HEK293 (cell line): ENCODE data around the gene HS1BP3.

Experiments used
- CTCF ChIA-PET: fragments of 350-600 bp; formaldehyde crosslinking; extraction: SDS; loops from one replicate; lab custom pipeline; 2021; ENCODE audit warnings: antibody characterized with exemption; lab: Yijun Ruan, JAX
- POLR2A ChIA-PET: fragments of 300-600 bp; formaldehyde crosslinking; extraction: SDS; loops from one replicate; lab custom pipeline; 2020; ENCODE audit warnings: antibody characterized with exemption, inconsistent platforms; lab: Yijun Ruan, JAX
- H3K27ac ChIP-seq: fragments of 200-500 bp; sonication (Bioruptor generic); 2 replicates; pipeline ENCODE4 v1.5.1; 2014; ENCODE audit warnings: low read depth, low read length, control low read depth, inconsistent platforms; ENCODE audit errors: extremely low read depth
- H3K36me3 ChIP-seq, 2 experiments: fragments of 200-500 bp in 1 of 2; sonication (Bioruptor generic) in 1 of 2; 1 replicate in 1 of 2; 2 replicates in 1 of 2; pipeline ENCODE4 v1.5.1; 2014 to 2017; ENCODE audit warnings: inconsistent platforms in 2 of 2, low read length in 2 of 2; ENCODE audit not compliant: control insufficient read depth in 2 of 2, insufficient read depth in 1 of 2
- H3K4me1 ChIP-seq: fragments of 200-500 bp; sonication (Bioruptor generic); 2 replicates; pipeline ENCODE4 v1.5.1; 2014; ENCODE audit warnings: mild to moderate bottlenecking, low read length, inconsistent platforms; ENCODE audit not compliant: control insufficient read depth, insufficient read depth
- H3K4me3 ChIP-seq: 2 replicates; pipeline ENCODE4 v1.5.1; 2011; ENCODE audit warnings: low read depth, mild to moderate bottlenecking, control low read depth, low read length, moderate library complexity
- H3K9me3 ChIP-seq: fragments of 200-500 bp; sonication (Bioruptor generic); 2 replicates; pipeline ENCODE4 v1.5.1; 2014; ENCODE audit warnings: low read depth, low read length, inconsistent platforms; ENCODE audit not compliant: control insufficient read depth, insufficient read depth
- BCL11A ChIP-seq: fragments of 450-650 bp; formaldehyde crosslinking; IDR thresholded peaks from 2 replicates; pipeline ENCODE4 v1.5.1; 2016; ENCODE audit warnings: low read depth, missing biosample characterization, missing genetic modification characterization
- BCL11B ChIP-seq: fragments of 450-650 bp; formaldehyde crosslinking; IDR thresholded peaks from 2 replicates; pipeline ENCODE4 v1.5.1; 2016; ENCODE audit warnings: low read depth, missing biosample characterization, missing genetic modification characterization
- ELK4 ChIP-seq: IDR thresholded peaks from 2 replicates; pipeline ENCODE4 v1.6.1; 2011; ENCODE audit warnings: mild to moderate bottlenecking, low read depth, low read length, borderline replicate concordance
- KLF16 ChIP-seq: fragments of 450-650 bp; formaldehyde crosslinking; IDR thresholded peaks from 2 replicates; pipeline ENCODE4 v1.5.1; 2017; ENCODE audit warnings: missing biosample characterization, missing genetic modification characterization
- SCRT2 ChIP-seq: fragments of 450-650 bp; formaldehyde crosslinking; IDR thresholded peaks from 2 replicates; pipeline ENCODE4 v1.5.1; 2016; ENCODE audit warnings: missing biosample characterization, missing genetic modification characterization
- SP7 ChIP-seq: fragments of 450-650 bp; formaldehyde crosslinking; IDR thresholded peaks from 2 replicates; pipeline ENCODE4 v1.5.1; 2016; ENCODE audit warnings: missing biosample characterization, missing genetic modification characterization
- ZBTB20 ChIP-seq: fragments of 450-650 bp; formaldehyde crosslinking; IDR thresholded peaks from 2 replicates; pipeline ENCODE4 v1.5.1; 2016; ENCODE audit warnings: missing biosample characterization, missing genetic modification characterization
- ZBTB7A ChIP-seq: fragments of 450-650 bp; formaldehyde crosslinking; IDR thresholded peaks from 2 replicates; pipeline ENCODE4 v1.5.1; 2016; ENCODE audit warnings: low read depth, missing biosample characterization, missing genetic modification characterization
- ZIC2 ChIP-seq: fragments of 450-650 bp; formaldehyde crosslinking; IDR thresholded peaks from 2 replicates; pipeline ENCODE4 v1.5.1; 2016; ENCODE audit warnings: missing biosample characterization, missing genetic modification characterization
- ZNF10 ChIP-seq: fragments of 450-650 bp; formaldehyde crosslinking; IDR thresholded peaks from 2 replicates; pipeline ENCODE4 v1.5.1; 2017; ENCODE audit warnings: missing biosample characterization, missing genetic modification characterization
- ZNF114 ChIP-seq: fragments of 450-650 bp; formaldehyde crosslinking; IDR thresholded peaks from 2 replicates; pipeline ENCODE4 v1.5.0; 2017; ENCODE audit warnings: missing biosample characterization, missing genetic modification characterization
- ZNF18 ChIP-seq: fragments of 450-650 bp; formaldehyde crosslinking; IDR thresholded peaks from 2 replicates; pipeline ENCODE4 v1.5.1; 2016; ENCODE audit warnings: missing biosample characterization, missing genetic modification characterization
- ZNF184 ChIP-seq: fragments of 450-650 bp; IDR thresholded peaks from 2 replicates; pipeline ENCODE4 v1.5.1; 2018; ENCODE audit warnings: missing biosample characterization, mild to moderate bottlenecking, missing genetic modification characterization
- ZNF2 ChIP-seq: fragments of 450-650 bp; formaldehyde crosslinking; IDR thresholded peaks from 2 replicates; pipeline ENCODE4 v1.5.1; 2016; ENCODE audit warnings: missing biosample characterization, missing genetic modification characterization
- ZNF214 ChIP-seq: fragments of 450-650 bp; formaldehyde crosslinking; IDR thresholded peaks from 2 replicates; pipeline ENCODE4 v1.5.1; 2017; ENCODE audit warnings: missing biosample characterization, mild to moderate bottlenecking, missing genetic modification characterization, borderline replicate concordance
- ZNF324 ChIP-seq: fragments of 450-650 bp; formaldehyde crosslinking; IDR thresholded peaks from 2 replicates; pipeline ENCODE4 v1.5.1; 2016; ENCODE audit warnings: missing biosample characterization, missing genetic modification characterization
- ZNF341 ChIP-seq: fragments of 450-650 bp; formaldehyde crosslinking; IDR thresholded peaks from 2 replicates; pipeline ENCODE4; 2016; ENCODE audit warnings: low read depth, missing biosample characterization, missing genetic modification characterization
- ZNF394 ChIP-seq: fragments of 450-650 bp; formaldehyde crosslinking; IDR thresholded peaks from 2 replicates; pipeline ENCODE4 v1.5.1; 2016; ENCODE audit warnings: missing biosample characterization, missing genetic modification characterization, mild to moderate bottlenecking, moderate library complexity, borderline replicate concordance
- ZNF510 ChIP-seq: fragments of 450-650 bp; formaldehyde crosslinking; IDR thresholded peaks from 2 replicates; pipeline ENCODE4 v1.5.1; 2018; ENCODE audit warnings: mild to moderate bottlenecking, missing genetic modification characterization, missing biosample characterization; ENCODE audit not compliant: insufficient replicate concordance
- ZNF514 ChIP-seq: fragments of 450-650 bp; formaldehyde crosslinking; IDR thresholded peaks from 2 replicates; pipeline ENCODE4 v1.5.1; 2016; ENCODE audit warnings: missing biosample characterization, missing genetic modification characterization
- ZNF621 ChIP-seq: fragments of 450-650 bp; formaldehyde crosslinking; IDR thresholded peaks from 2 replicates; pipeline ENCODE4 v1.5.1; 2017; ENCODE audit warnings: missing biosample characterization, missing genetic modification characterization
- ZNF624 ChIP-seq: fragments of 450-650 bp; formaldehyde crosslinking; IDR thresholded peaks from 2 replicates; pipeline ENCODE4 v1.5.1; 2017; ENCODE audit warnings: missing biosample characterization, missing genetic modification characterization
- ZNF658 ChIP-seq: fragments of 450-650 bp; formaldehyde crosslinking; IDR thresholded peaks from 2 replicates; pipeline ENCODE4; 2016; ENCODE audit warnings: missing biosample characterization, missing genetic modification characterization
- ZNF768 ChIP-seq: fragments of 450-650 bp; formaldehyde crosslinking; IDR thresholded peaks from 2 replicates; pipeline ENCODE4 v1.5.1; 2018; ENCODE audit warnings: missing biosample characterization, mild to moderate bottlenecking, missing genetic modification characterization
- ZSCAN30 ChIP-seq: fragments of 450-650 bp; IDR thresholded peaks from 2 replicates; pipeline ENCODE4 v1.5.1; 2018; ENCODE audit warnings: missing biosample characterization, mild to moderate bottlenecking, missing genetic modification characterization, moderate library complexity

HS1BP3 gene

GRCh38 chr2:20616341-20616871 is 34.5 kb downstream of the HS1BP3 start:
- no peak overlapping the region for H3K27ac ChIP-seq
- no peak overlapping the region for H3K4me3 ChIP-seq
- no peaks in the 10 kb centered on the region for H3K9me3 ChIP-seq
- TF ChIP-seq ZNF10 (tag by site-specific recombination) (no peak), ZNF2 (tag by site-specific recombination) (no peak), ZNF18 (tag by site-specific recombination) (no peak), ZNF768 (no peak), ELK4 (no peak), ZNF514 (no peak), BCL11A (tag by site-specific recombination) (no peak), SP7 (no peak), ZSCAN30 (tag by site-specific recombination) (no peak), BCL11B (tag by site-specific recombination) (no peak), ZBTB20 (tag by site-specific recombination) (no peak), ZNF624 (no peak)
- peaks cover 7% of the 10 kb centered on the region; the same call in 1 of the 2 replicates for H3K4me1 ChIP-seq
- peaks cover 0 to 20% of the 10 kb centered on the region in 2 experiments; a peak in 1 of 3 replicates for H3K36me3 ChIP-seq
- POLR2A ChIA-PET, result interaction anchor here (11.0 kb wide), 1 partner anchor 167 kb away, joined by 150 read pairs; the partner anchor contains the start of gene RHOB
- CTCF ChIA-PET, result interaction anchor here (1.0 to 3.7 kb wide), 4 partner anchors 11 to 25 kb away, joined by 3 to 19 read pairs (median 10); no protein-coding TSS in a partner anchor

GRCh38 chr2:20615466-20616241 is 35.2 kb downstream of the HS1BP3 start:
- POLR2A ChIA-PET, result interaction anchor here (0.6 to 11.0 kb wide), 2 partner anchors 166 to 290 kb away, joined by 3 to 150 read pairs; partner anchors contain the start of gene RHOB
- Histone ChIP-seq H3K9me3 (no peaks in the 10 kb centered on the region), H3K4me3 (no peak overlapping the region), H3K36me3 (peaks cover 0 to 13% of the 10 kb centered on the region in 2 experiments; a peak in 1 of 3 replicates)
- TF ChIP-seq SCRT2 (tag by site-specific recombination) (peak; percentile 75), ZNF510 (tag by site-specific recombination) (no peak), ZIC2 (tag by site-specific recombination) (peak; percentile 25; the same call in 1 of the 2 replicates), ZNF114 (no peak), ZBTB7A (tag by site-specific recombination) (no peak), ZNF514 (no peak), ZNF324 (tag by site-specific recombination) (no peak)
- TF ChIP-seq, all 188 proteins: peak for 2
- Histone ChIP-seq H3K27ac (no peak overlapping the region), H3K4me1 (peaks cover 7% of the 10 kb centered on the region; the same call in 1 of the 2 replicates)
- CTCF ChIA-PET, result interaction anchor here (0.5 to 3.7 kb wide), 4 partner anchors 19 to 600 kb away, joined by 3 to 19 read pairs (median 4); no protein-coding TSS in a partner anchor

GRCh38 chr2:20615068-20615465 is 35.8 kb downstream of the HS1BP3 start:
- ChIA-PET POLR2A (interaction anchor here (0.6 to 11.0 kb wide), 2 partner anchors 165 to 289 kb away, joined by 3 to 150 read pairs; partner anchors contain the start of gene RHOB), CTCF (interaction anchor here (0.5 to 1.2 kb wide), 5 partner anchors 13 to 599 kb away, joined by 3 to 4 read pairs (median 3); no protein-coding TSS in a partner anchor)
- H3K27ac ChIP-seq, result no peak overlapping the region
- H3K9me3 ChIP-seq, result no peaks in the 10 kb centered on the region
- no peak overlapping the region for H3K4me3 ChIP-seq
- peaks cover 7% of the 10 kb centered on the region; the same call in 1 of the 2 replicates for H3K4me1 ChIP-seq
- TF ChIP-seq ZNF658 (tag by site-specific recombination) (no peak), ZNF184 (tag by site-specific recombination) (no peak), KLF16 (tag by site-specific recombination) (no peak), ZNF214 (tag by site-specific recombination) (0 out of 2 replicates have a peak, but pooled peaks have one; percentile 2), ZNF621 (tag by site-specific recombination) (no peak), ZNF394 (tag by site-specific recombination) (no peak), ZNF341 (tag by site-specific recombination) (no peak; the same call in 1 of the 2 replicates)
- peaks cover 0 to 7% of the 10 kb centered on the region in 2 experiments; a peak in 1 of 3 replicates for H3K36me3 ChIP-seq
